ENCODE measurements around the gene ZNF618.

ZNF618 gene

GRCh38 chr9:113913426-113914195, 37.5 kb downstream of the ZNF618 start:
- no peaks in the 10 kb centered on the region for H3K36me3 ChIP-seq (ENCODE audit: control insufficient read depth, insufficient read depth, low read length)
- H3K9ac ChIP-seq (ENCODE audit: low read depth, low read length), result no peak overlapping the region
- peaks cover 3% of the 10 kb centered on the region for H3K4me1 ChIP-seq (ENCODE audit: control insufficient read depth, insufficient read depth, low read length)
- no peaks in the 10 kb centered on the region for H3K9me3 ChIP-seq (ENCODE audit: control insufficient read depth, insufficient read depth, low read length)
- H3K4me3 ChIP-seq (ENCODE audit: low read depth, low read length), result no peak overlapping the region
- no peaks in the 10 kb centered on the region for H3K27me3 ChIP-seq (ENCODE audit: control insufficient read depth, insufficient read depth, low read length)

GRCh38 chr9:113914517-113914916, 38.4 kb downstream of the ZNF618 start:
- Histone ChIP-seq H3K27me3 (ENCODE audit: control insufficient read depth, insufficient read depth, low read length) (no peaks in the 10 kb centered on the region), H3K4me1 (ENCODE audit: control insufficient read depth, insufficient read depth, low read length) (peaks cover 3% of the 10 kb centered on the region)

GRCh38 chr9:113915817-113916434, 39.8 kb downstream of the ZNF618 start:
- Histone ChIP-seq H3K9me3 (ENCODE audit: control insufficient read depth, insufficient read depth, low read length) (no peaks in the 10 kb centered on the region), H3K36me3 (ENCODE audit: control insufficient read depth, insufficient read depth, low read length) (no peaks in the 10 kb centered on the region), H3K27me3 (ENCODE audit: control insufficient read depth, insufficient read depth, low read length) (no peaks in the 10 kb centered on the region), H3K4me3 (ENCODE audit: low read depth, low read length) (no peak overlapping the region), H3K9ac (ENCODE audit: low read depth, low read length) (no peak overlapping the region), H3K4me1 (ENCODE audit: control insufficient read depth, insufficient read depth, low read length) (peaks cover 3% of the 10 kb centered on the region)

More at GRCh38 chr9:113914517-113914916, 38.4 kb downstream of the ZNF618 start:
- Histone ChIP-seq H3K4me3 (ENCODE audit: low read depth, low read length) (no peak overlapping the region), H3K9me3 (ENCODE audit: control insufficient read depth, insufficient read depth, low read length) (no peaks in the 10 kb centered on the region), H3K36me3 (ENCODE audit: control insufficient read depth, insufficient read depth, low read length) (no peaks in the 10 kb centered on the region), H3K9ac (ENCODE audit: low read depth, low read length) (no peak overlapping the region)

- Histone ChIP-seq H3K4me1 (ENCODE audit: control insufficient read depth, insufficient read depth, low read length) (no peaks in the 10 kb centered on the region), H3K9ac (ENCODE audit: low read depth, low read length) (no peak overlapping the region), H3K36me3 (ENCODE audit: control insufficient read depth, insufficient read depth, low read length) (no peaks in the 10 kb centered on the region), H3K9me3 (ENCODE audit: control insufficient read depth, insufficient read depth, low read length) (no peaks in the 10 kb centered on the region), H3K4me3 (ENCODE audit: low read depth, low read length) (no peak overlapping the region), H3K27me3 (ENCODE audit: control insufficient read depth, insufficient read depth, low read length) (no peaks in the 10 kb centered on the region)
Observed at GRCh38 chr9:113916931-113917330, 40.8 kb downstream of the ZNF618 start.

- Histone ChIP-seq H3K36me3 (ENCODE audit: control insufficient read depth, insufficient read depth, low read length) (no peaks in the 10 kb centered on the region), H3K4me3 (ENCODE audit: low read depth, low read length) (no peak overlapping the region), H3K9me3 (ENCODE audit: control insufficient read depth, insufficient read depth, low read length) (no peaks in the 10 kb centered on the region), H3K27me3 (ENCODE audit: control insufficient read depth, insufficient read depth, low read length) (no peaks in the 10 kb centered on the region), H3K4me1 (ENCODE audit: control insufficient read depth, insufficient read depth, low read length) (no peaks in the 10 kb centered on the region), H3K9ac (ENCODE audit: low read depth, low read length) (no peak overlapping the region)
Observed at GRCh38 chr9:113918697-113919350, 42.7 kb downstream of the ZNF618 start.

- no peaks in the 10 kb centered on the region for H3K36me3 ChIP-seq (ENCODE audit: control insufficient read depth, insufficient read depth, low read length)
- H3K4me1 ChIP-seq (ENCODE audit: control insufficient read depth, insufficient read depth, low read length), result no peaks in the 10 kb centered on the region
- H3K9ac ChIP-seq (ENCODE audit: low read depth, low read length), result no peak overlapping the region
- H3K27me3 ChIP-seq (ENCODE audit: control insufficient read depth, insufficient read depth, low read length), result no peaks in the 10 kb centered on the region
- no peak overlapping the region for H3K4me3 ChIP-seq (ENCODE audit: low read depth, low read length)
- H3K9me3 ChIP-seq (ENCODE audit: control insufficient read depth, insufficient read depth, low read length), result no peaks in the 10 kb centered on the region
Observed at GRCh38 chr9:113919382-113919781, 43.3 kb downstream of the ZNF618 start.

GRCh38 chr9:113919871-113920270, 43.8 kb downstream of the ZNF618 start:
- no peaks in the 10 kb centered on the region for H3K27me3 ChIP-seq (ENCODE audit: control insufficient read depth, insufficient read depth, low read length)
- no peaks in the 10 kb centered on the region for H3K9me3 ChIP-seq (ENCODE audit: control insufficient read depth, insufficient read depth, low read length)
- no peaks in the 10 kb centered on the region for H3K4me1 ChIP-seq (ENCODE audit: control insufficient read depth, insufficient read depth, low read length)

GRCh38 chr9:113920872-113921271, 44.8 kb downstream of the ZNF618 start:
- no peaks in the 10 kb centered on the region for H3K27me3 ChIP-seq (ENCODE audit: control insufficient read depth, insufficient read depth, low read length)
- no peak overlapping the region for H3K4me3 ChIP-seq (ENCODE audit: low read depth, low read length)
- H3K36me3 ChIP-seq (ENCODE audit: control insufficient read depth, insufficient read depth, low read length), result no peaks in the 10 kb centered on the region
- H3K9ac ChIP-seq (ENCODE audit: low read depth, low read length), result no peak overlapping the region
- no peaks in the 10 kb centered on the region for H3K9me3 ChIP-seq (ENCODE audit: control insufficient read depth, insufficient read depth, low read length)
- no peaks in the 10 kb centered on the region for H3K4me1 ChIP-seq (ENCODE audit: control insufficient read depth, insufficient read depth, low read length)

More at GRCh38 chr9:113919871-113920270, 43.8 kb downstream of the ZNF618 start:
- Histone ChIP-seq H3K36me3 (ENCODE audit: control insufficient read depth, insufficient read depth, low read length) (no peaks in the 10 kb centered on the region), H3K9ac (ENCODE audit: low read depth, low read length) (no peak overlapping the region), H3K4me3 (ENCODE audit: low read depth, low read length) (no peak overlapping the region)

- no peak overlapping the region for H3K9ac ChIP-seq (ENCODE audit: low read depth, low read length)
- no peak overlapping the region for H3K4me3 ChIP-seq (ENCODE audit: low read depth, low read length)
- H3K27me3 ChIP-seq (ENCODE audit: control insufficient read depth, insufficient read depth, low read length), result no peaks in the 10 kb centered on the region
- H3K36me3 ChIP-seq (ENCODE audit: control insufficient read depth, insufficient read depth, low read length), result no peaks in the 10 kb centered on the region
- no peaks in the 10 kb centered on the region for H3K4me1 ChIP-seq (ENCODE audit: control insufficient read depth, insufficient read depth, low read length)
- no peaks in the 10 kb centered on the region for H3K9me3 ChIP-seq (ENCODE audit: control insufficient read depth, insufficient read depth, low read length)
Observed at GRCh38 chr9:113921396-113921925, 45.4 kb downstream of the ZNF618 start.

GRCh38 chr9:113922160-113922559, 46.1 kb downstream of the ZNF618 start:
- H3K27me3 ChIP-seq (ENCODE audit: control insufficient read depth, insufficient read depth, low read length), result no peaks in the 10 kb centered on the region
- no peaks in the 10 kb centered on the region for H3K9me3 ChIP-seq (ENCODE audit: control insufficient read depth, insufficient read depth, low read length)
- no peaks in the 10 kb centered on the region for H3K36me3 ChIP-seq (ENCODE audit: control insufficient read depth, insufficient read depth, low read length)

GRCh38 chr9:113926211-113926610, 50.1 kb downstream of the ZNF618 start:
- Histone ChIP-seq H3K27me3 (ENCODE audit: control insufficient read depth, insufficient read depth, low read length) (no peaks in the 10 kb centered on the region), H3K9ac (ENCODE audit: low read depth, low read length) (no peak overlapping the region), H3K36me3 (ENCODE audit: control insufficient read depth, insufficient read depth, low read length) (no peaks in the 10 kb centered on the region), H3K9me3 (ENCODE audit: control insufficient read depth, insufficient read depth, low read length) (peaks cover 5% of the 10 kb centered on the region), H3K4me3 (ENCODE audit: low read depth, low read length) (no peak overlapping the region), H3K4me1 (ENCODE audit: control insufficient read depth, insufficient read depth, low read length) (no peaks in the 10 kb centered on the region)

More at GRCh38 chr9:113922160-113922559, 46.1 kb downstream of the ZNF618 start:
- Histone ChIP-seq H3K4me1 (ENCODE audit: control insufficient read depth, insufficient read depth, low read length) (no peaks in the 10 kb centered on the region), H3K9ac (ENCODE audit: low read depth, low read length) (no peak overlapping the region), H3K4me3 (ENCODE audit: low read depth, low read length) (no peak overlapping the region)
